ENCODE data around the gene NDUFAF3.

The NDUFAF3 gene

DNA sequence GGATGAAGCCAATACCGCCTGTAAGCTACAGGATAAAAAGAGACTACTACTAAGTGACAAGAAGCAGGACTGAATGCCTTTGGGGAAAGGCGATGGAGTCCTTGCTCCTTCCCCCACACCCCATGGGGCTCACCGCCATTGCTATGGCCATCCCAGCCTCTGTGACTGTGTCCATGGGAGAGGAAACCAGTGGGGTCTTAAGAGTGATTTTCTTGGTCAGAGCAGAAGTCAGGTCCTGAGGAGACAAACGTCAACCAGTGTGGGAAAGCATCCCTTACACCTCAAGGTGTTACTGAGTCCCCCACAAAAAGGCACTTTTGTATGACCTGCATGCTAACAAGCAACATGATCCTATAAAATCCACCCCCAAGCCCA, 6.4 kb downstream of the NDUFAF3 start:
- TF ChIP-seq, protein P1, sequence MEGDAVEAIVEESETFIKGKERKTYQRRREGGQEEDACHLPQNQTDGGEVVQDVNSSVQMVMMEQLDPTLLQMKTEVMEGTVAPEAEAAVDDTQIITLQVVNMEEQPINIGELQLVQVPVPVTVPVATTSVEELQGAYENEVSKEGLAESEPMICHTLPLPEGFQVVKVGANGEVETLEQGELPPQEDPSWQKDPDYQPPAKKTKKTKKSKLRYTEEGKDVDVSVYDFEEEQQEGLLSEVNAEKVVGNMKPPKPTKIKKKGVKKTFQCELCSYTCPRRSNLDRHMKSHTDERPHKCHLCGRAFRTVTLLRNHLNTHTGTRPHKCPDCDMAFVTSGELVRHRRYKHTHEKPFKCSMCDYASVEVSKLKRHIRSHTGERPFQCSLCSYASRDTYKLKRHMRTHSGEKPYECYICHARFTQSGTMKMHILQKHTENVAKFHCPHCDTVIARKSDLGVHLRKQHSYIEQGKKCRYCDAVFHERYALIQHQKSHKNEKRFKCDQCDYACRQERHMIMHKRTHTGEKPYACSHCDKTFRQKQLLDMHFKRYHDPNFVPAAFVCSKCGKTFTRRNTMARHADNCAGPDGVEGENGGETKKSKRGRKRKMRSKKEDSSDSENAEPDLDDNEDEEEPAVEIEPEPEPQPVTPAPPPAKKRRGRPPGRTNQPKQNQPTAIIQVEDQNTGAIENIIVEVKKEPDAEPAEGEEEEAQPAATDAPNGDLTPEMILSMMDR (IDR thresholded peaks at IDR 0.05) = no peak
- Histone ChIP-seq H3K9me3 (no peaks in the 10 kb centered on the region), H3K27ac (peak overlapping the region; percentile 96), H3K27me3 (no peaks in the 10 kb centered on the region), H3K4me1 (peaks cover 0 to 21% (median 16%) of the 10 kb centered on the region in 4 donors), H3K4me3 (peak overlapping the region; percentile 63 to 86), H3K36me3 (peaks cover 42 to 78% (median 61%) of the 10 kb centered on the region in 3 donors)
- intact Hi-C loops (cut with DNase I; ENCODE audit: low total_unique reads) = no loop called here
- no peak for DNase-seq

DNA sequence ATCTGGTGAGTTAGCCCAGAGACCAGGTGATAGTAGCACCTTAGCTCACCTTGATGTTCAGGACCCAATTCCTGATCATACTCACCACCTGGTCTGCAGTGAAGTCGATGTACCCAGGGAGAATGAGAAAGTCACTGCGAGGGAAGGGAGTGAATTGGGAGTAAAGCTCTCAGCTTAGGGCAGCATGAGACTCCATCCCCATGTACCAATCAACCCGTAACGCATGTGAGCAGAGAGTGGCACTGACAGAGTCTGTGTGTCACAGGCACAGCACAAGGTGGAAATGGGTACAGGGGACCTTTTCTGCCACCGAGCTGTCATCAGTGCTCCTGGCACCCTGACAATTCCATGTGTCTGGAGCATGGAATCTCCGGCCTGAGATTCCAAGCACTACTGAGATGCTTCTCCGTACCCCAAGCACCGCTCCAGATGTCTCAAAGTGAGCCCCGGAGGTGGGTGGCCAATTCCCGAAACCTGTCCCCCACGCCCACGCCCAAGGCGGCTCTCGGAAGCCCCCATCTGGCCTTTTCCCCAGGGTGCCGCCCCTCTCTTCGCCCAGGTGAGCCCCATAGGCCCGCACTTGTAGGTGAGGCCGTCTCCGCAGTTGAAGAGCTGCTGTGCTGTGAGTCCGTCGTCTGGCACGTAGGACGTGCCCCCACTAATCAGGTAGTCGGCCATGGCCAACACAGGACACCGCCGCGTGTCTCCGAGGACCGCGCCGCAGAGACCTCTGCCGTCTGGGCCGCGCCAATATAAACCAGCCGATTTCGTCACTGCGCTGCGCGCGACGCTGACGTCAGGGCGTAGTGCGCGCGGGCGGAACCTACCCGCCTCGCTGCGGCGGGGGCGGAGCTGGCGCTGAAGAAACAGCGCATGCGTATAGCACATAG, 7.0 kb downstream of the NDUFAF3 start, which contains the start of gene IMPDH2:
TSS of gene IMPDH2 (minus strand) at position 726 of the 890 bp plus-strand sequence. CDS start at position 678, 48 bp downstream.
- intact Hi-C loops (cut with DNase I; ENCODE audit: low total_unique reads) = no loop called here
- peak; percentile 91 to 95 for DNase-seq
- H3K36me3 ChIP-seq = peaks cover 38 to 77% (median 59%) of the 10 kb centered on the region in 3 donors
- H3K4me1 ChIP-seq = peaks cover 0 to 19% (median 14%) of the 10 kb centered on the region in 4 donors
- peak within 1 kb of the TSS; percentile 63 to 86 for H3K4me3 ChIP-seq
- peak within 1 kb of the TSS; percentile 96 for H3K27ac ChIP-seq
- no peaks in the 10 kb centered on the region for H3K27me3 ChIP-seq
- TF ChIP-seq, protein P1 (IDR thresholded peaks at IDR 0.05) = no peak
- H3K9me3 ChIP-seq = no peaks in the 10 kb centered on the region

DNA sequence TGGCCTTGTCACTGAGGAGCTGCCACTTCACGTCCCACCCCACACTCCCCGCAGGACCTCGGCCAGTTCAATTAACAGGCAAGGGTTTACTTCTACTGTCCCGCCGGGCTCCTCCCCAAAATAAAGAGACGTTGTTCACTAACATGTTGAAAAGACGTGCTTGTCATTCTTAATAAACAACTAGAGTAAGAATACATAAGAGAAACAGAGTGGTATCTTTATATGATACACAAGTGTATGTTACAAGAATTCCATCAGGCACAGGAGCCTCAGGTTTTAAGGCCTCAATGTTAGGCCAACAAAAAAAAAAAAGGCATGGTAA, 7.6 kb downstream of the NDUFAF3 start:
- H3K9me3 ChIP-seq = no peaks in the 10 kb centered on the region
- TF ChIP-seq, protein P1 (IDR thresholded peaks at IDR 0.05) = no peak
- intact Hi-C loops (cut with DNase I; ENCODE audit: low total_unique reads) = no loop called here
- no peak for DNase-seq
- H3K27ac ChIP-seq = peak overlapping the region; percentile 96
- no peaks in the 10 kb centered on the region for H3K27me3 ChIP-seq
- H3K4me1 ChIP-seq = peaks cover 0 to 19% (median 14%) of the 10 kb centered on the region in 4 donors
- H3K36me3 ChIP-seq = peaks cover 32 to 77% (median 59%) of the 10 kb centered on the region in 3 donors
- H3K4me3 ChIP-seq = peak overlapping the region; percentile 63 to 86

DNA sequence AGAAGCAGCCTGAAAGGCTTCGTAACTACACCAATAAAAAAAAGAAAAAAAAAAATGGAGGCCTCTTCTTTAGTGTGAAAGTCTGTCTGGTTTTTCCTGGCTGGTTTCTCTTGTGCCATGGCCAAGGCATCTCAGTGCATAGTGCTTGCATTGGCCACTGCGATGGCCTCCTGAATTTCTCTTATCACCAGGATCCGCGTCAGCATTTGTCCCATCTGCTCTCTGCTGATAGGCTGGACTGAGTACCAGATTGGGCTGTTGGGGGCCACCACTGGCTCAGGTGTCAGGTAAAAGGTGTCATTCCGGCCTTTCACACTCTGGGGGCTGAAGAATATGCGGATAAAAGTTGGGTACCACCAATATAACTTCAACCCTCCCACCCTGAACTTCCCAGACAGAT, 8.4 kb downstream of the NDUFAF3 start:
- intact Hi-C loops (cut with DNase I; ENCODE audit: low total_unique reads) = no loop called here
- no peak for DNase-seq
- H3K36me3 ChIP-seq = peaks cover 24 to 77% (median 59%) of the 10 kb centered on the region in 3 donors
- no peak overlapping the region for H3K27ac ChIP-seq
- TF ChIP-seq, protein P1 (IDR thresholded peaks at IDR 0.05) = no peak
- H3K4me3 ChIP-seq = no peak overlapping the region
- no peaks in the 10 kb centered on the region for H3K27me3 ChIP-seq
- H3K4me1 ChIP-seq = peaks cover 0 to 19% (median 11%) of the 10 kb centered on the region in 4 donors
- no peaks in the 10 kb centered on the region for H3K9me3 ChIP-seq

DNA sequence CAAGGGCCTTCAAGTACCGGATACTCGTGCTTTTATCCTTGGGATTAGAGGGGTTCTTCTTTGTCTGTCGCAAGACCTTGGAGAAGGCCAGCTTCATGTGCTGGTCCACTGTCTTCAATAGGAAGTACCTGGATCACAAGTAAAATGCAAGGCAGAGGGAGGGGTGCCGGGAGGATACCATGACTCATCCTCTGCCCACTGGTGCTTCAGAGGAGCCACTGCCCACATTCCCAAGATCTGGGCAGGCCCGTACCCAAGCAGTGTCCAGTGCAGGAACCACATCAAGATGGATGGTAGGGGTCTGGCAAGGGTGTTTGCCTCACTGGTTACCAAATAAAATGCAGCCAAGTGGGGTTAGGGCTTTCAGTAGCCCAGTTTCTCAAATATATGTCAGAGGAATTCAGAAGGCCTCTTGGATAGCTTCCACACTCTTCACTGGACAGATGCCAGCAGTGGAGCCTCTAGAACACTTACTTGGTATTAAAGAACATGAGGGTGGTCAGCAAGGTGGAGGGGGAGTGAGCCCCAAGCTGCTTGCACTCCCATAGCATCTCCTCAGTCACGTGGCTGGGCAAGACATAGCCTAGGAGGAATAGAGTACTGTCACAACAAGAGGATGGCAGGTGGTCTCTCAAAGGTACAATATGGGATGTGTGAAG, 10.9 kb downstream of the NDUFAF3 start:
- TF ChIP-seq, protein P1 (IDR thresholded peaks at IDR 0.05) = no peak
- H3K27me3 ChIP-seq = no peaks in the 10 kb centered on the region
- H3K36me3 ChIP-seq = peaks cover 20 to 78% (median 60%) of the 10 kb centered on the region in 3 donors
- no peaks in the 10 kb centered on the region for H3K9me3 ChIP-seq
- intact Hi-C loops (cut with DNase I; ENCODE audit: low total_unique reads) = no loop called here
- no peak overlapping the region for H3K27ac ChIP-seq
- no peak for DNase-seq
- H3K4me1 ChIP-seq = peaks cover 0 to 17% (median 11%) of the 10 kb centered on the region in 4 donors
- H3K4me3 ChIP-seq = no peak overlapping the region
